HG02571 (cell line): Measurements from ENCODE around the gene TRIM8.

Experiments
- ATAC-seq: cut with Tn5 transposase; IDR thresholded peaks from one replicate; pipeline ENCODE4 v1.9.1; 2021; ENCODE audit warnings: mild to moderate bottlenecking, moderate library complexity; ENCODE audit not compliant: unreplicated experiment

TRIM8 gene, protein sequence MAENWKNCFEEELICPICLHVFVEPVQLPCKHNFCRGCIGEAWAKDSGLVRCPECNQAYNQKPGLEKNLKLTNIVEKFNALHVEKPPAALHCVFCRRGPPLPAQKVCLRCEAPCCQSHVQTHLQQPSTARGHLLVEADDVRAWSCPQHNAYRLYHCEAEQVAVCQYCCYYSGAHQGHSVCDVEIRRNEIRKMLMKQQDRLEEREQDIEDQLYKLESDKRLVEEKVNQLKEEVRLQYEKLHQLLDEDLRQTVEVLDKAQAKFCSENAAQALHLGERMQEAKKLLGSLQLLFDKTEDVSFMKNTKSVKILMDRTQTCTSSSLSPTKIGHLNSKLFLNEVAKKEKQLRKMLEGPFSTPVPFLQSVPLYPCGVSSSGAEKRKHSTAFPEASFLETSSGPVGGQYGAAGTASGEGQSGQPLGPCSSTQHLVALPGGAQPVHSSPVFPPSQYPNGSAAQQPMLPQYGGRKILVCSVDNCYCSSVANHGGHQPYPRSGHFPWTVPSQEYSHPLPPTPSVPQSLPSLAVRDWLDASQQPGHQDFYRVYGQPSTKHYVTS

DNA sequence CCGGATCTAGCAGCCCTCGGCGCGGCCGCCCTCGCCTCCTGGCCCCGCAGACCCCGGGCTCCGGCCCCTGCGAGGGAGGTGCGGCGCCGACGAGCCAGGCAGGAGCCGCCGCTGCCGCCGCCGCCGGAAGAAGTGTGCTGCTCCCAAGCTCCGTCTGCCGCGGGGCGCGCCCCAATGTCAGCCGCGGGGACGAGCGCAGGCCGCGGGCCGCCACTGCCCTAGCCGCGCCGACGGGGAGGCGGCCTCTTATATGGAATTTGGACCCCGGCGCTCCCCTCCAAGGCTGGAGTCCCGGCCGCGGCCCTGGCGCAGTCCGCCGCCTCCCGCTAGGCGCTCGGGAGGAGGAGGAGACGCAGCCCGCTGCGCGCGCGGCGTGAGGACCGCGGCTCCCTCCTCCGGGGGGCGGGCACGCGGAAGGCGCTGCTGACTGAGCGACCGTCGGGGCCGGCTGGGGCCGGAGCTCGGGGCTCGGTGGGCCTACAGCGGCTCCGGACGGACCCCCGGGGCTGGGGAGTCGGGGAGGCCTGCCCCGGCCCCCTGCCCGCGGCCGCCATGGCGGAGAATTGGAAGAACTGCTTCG lies at the start of gene TRIM8:
TSS of gene TRIM8 (plus strand) at position 414 of the 580 bp plus-strand sequence. CDS start at position 553, 139 bp downstream.
- no peak for ATAC-seq

DNA sequence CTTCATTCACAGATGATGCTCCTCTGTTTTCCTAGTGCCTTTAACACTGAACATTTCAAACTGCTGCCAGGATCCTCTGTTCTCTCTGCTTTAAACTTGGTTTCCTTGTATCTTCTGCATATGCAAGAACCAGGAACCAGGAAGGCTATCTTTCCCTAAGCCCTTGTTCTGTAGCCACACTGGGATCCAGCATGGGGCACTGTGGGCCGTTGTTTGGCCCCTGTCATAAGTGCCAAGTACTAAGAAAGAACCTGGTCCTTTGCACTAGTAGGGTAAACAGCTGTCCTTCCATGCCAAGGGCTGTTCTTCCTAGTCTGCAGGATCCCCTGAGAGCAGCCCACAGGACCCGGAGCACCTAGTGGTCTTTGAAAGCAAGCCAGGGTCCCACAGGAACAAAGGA lies 49.0 kb upstream of the TRIM8 start:
- ATAC-seq = no peak

DNA sequence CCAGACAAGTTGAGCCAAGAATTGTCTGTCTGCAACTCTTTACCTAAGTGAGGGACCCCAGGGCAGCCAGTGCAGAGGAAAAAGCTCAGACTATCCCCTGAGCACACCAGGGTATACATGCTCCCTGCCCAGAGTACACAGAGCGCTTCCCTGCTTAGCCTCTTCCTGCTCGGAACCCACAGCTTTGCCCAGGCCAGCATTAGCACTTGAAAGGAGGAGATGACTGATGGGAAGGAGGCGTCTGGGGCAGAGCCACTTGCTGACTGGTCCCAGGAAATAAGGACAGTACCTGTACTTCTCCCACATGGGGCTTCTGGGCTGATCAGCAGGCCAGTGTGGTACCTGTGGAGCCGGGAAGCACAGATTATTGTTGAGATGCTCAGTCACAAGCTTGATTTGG lies 48.4 kb upstream of the TRIM8 start:
- ATAC-seq = no peak

DNA sequence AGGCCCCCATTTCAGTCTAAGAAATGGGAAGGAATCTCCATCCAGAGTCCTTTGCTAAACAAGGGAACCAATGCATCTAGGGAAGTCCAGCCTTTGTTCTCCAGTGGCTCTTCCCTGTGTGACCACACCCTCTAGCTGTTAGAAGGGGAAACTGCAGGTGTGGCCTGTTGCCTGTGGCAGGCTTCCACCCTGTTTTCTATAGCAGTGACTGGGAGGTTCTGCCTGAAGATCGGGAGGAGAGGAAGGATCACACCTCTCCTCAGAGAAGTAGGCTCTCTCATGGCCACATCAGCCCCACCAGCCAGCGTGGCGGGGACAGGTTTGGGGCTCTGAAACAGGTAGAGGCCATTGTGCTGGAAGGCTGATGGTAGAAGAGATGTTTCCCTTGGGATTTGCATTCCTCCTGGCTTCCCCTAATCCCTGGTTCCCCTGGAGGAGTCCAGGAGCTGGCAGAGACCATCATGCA lies 47.7 kb upstream of the TRIM8 start:
- ATAC-seq = no peak

DNA sequence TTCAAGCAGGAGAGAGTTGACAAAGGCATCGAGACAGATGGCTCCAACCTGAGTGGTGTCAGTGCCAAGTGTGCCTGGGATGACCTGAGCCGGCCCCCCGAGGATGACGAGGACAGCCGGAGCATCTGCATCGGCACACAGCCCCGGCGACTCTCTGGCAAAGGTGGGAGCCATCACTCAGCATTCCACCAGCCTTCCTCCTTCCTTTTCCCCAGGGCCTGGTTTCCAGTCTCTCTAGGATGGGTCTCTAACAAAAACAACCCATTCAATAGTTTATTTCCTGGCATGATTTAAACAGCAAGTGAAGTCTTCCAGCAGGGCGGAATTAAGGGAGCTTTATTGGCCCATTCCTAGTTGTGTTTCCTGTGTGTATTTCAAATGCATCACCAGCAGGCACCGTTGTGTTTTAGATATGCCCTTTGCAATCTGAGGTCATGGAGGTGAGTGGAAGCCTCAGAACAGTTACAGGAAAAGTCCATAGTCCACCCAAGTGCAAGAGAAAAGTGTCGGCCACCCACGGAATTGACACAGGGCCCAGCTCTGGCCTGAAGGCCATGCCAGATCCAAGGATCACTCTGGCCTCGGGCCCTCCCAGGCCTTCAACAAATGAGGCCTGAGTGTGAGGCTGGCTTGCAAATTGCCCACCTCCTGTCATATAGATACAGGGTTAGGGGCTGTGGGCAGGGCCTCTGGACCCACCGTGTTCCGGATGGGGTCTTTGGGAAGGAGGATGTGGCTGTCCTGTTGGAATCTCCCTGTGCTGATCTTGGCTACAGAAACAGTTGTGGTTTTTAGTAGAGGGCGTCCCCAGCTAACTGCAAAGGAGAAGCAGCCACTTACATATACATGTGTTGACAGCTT lies 46.9 kb upstream of the TRIM8 start:
- no peak for ATAC-seq

DNA sequence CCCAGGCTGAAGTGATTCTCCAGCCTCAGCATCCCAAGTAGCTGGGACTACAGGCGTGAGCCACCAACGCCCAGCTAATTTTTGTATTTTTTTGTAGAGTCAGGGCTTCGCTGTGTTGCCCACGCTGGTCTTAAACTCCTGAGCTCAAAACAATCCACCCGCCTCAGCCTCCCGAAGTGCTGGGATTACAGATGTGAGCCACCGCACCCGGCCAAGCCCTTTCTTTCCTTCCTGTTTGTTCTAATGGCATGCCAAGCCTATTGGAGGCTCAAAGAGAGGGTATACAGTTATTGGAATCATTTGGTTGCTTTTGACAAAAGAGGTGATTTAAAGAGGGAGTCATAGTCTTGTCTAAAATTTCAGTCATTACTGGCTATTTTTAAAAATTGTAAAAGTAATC lies 46.0 kb upstream of the TRIM8 start:
- ATAC-seq = no peak

DNA sequence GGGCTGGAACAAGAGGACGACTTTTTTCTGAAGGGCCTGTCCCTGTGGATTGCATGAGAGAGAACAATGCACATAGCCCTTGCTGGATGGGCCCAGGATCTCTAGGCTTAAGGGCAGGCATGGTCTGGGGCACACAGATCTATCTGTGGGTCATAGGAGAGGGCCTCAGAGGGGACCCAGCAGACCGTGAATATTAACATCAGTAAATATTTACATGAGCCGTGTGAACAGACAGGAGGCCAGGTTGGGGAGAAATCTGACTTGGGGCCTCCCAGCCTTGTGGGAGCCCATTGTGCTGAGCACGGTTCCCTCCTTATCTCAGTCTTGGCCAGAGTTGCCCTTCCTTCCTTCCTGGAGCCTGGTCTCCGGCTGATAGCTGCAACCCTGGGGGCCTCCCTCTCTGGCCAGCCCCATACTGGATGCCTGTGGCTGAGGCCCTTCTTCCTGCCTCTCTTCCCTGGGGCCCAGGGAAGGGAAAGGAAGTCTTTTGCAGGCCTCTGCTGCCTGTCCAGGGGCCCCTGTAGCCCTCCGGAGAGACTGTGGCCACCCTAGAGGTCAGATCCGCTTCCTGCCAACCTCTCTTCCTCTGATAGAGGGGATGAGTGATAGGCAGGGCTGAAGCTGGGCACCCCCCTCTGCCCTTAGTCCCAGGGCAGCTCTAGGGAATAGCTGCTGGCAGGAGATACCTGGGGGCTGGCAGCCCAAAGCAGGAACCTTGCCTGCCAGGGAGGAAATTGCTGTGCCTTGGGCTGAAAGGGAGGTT lies 44.5 kb upstream of the TRIM8 start:
- ATAC-seq = no peak

DNA sequence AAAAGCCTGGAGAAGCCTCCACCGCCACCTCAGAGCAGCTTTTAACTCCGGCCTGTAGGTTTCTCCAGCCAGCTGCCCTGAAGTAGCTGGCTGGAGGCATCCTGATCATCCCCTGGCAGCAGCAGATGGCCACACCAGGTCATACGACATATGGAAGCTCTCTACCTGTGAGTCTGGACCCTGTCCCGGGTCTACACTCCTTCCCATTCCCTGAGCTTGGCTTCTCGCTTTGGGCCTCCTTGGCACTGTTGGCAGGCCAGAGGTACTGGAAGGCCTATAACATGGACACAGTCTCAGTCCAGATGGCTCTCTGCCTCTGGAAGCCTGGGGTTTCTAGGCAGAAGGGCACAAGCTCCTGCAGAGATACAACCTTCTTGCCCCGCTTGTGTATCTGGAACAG lies 43.5 kb upstream of the TRIM8 start:
- ATAC-seq = no peak

DNA sequence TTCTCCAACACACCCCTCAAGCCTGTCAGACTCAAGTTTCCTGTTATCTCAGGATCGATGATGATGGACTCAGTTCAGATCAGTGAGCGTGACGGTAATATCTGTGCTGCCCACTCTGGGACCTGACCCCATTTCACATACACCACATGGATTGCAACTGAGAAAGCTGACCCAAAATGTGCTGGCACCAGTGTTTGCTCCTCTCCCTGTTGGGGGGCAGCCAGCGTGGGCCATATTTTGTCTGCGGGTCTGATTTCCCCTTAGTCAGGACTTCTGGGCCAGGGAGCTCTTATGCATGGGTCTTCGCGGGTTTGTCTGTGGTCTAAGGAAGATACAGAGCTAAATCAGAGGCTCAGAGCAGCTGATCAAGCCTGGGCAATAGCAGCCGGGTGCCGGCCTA lies 42.6 kb upstream of the TRIM8 start:
- no peak for ATAC-seq

DNA sequence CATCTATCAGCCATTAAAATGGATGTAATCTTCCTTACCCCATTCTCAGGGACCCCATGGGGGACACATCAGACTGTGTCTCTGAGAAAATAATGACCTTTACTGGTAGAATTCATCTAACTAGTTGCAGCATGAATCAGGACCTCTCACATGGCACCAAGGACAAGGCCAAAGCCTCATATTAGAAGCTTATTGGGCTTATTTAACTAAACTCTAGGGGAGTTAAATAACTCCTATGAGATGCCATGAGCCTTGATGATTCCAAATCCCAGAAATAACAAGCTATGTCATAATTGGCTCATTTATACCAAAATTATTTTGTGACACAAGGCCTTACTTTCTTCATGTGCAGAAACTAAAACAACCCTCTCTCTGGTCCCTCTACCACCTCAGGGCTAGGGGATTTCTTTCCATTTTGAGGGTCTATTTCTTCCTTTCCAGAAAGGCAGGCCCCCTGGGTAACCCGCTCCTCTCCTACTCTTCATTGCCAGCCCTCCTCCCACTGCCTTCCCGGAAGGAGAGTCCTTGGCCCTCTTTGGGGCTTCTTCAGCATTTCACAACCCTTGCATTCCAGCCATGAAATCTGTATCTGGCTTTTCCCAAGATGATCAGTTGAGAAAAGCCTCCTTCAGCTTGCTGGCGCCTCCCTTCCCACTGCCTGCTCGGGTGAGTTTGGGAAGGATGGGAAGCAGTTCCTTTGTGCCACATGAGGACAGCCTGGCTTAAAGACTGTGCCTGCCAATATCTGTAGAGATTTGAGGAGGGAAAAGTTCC lies 41.8 kb upstream of the TRIM8 start:
- ATAC-seq = no peak

DNA sequence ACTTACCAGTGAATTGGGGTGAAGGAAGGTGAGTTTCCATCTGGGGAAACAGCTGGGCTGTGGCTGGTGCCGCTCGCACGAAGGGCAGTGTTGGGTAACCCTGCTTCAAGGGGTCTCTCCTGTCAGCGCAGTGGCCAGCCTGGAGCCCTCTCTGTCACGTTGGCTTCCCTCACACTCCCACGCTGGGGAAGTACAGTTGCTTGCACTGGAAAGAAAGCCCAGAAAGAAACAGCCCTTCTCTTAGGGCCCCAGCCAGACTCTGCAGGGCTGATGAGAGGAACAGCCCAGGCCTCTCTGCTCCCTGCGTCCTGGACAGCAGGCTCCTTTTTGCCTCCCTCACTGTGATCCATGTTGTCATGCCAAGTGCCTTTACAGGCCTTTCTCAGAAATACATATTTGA lies 40.3 kb upstream of the TRIM8 start:
- no peak for ATAC-seq

DNA sequence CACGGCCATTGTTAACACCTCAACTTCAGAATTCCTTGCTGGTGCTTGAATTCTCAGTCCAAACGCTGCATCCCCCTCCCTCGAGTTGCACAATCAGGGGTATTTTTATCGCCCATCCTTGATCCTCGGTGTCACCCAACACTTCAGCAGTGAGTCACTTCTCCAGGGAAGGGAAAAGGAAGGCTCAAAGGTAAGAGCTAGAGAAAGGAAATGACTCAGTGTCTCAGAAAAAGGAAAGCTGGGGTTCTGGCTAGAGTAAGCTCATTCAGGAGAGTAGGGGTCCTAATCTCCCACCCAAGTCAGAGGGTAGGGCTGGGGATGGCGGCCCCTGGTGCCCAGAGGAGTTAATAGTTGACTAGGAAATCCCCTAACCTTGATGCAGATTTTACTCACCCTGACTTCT lies 39.8 kb upstream of the TRIM8 start:
- ATAC-seq = no peak

DNA sequence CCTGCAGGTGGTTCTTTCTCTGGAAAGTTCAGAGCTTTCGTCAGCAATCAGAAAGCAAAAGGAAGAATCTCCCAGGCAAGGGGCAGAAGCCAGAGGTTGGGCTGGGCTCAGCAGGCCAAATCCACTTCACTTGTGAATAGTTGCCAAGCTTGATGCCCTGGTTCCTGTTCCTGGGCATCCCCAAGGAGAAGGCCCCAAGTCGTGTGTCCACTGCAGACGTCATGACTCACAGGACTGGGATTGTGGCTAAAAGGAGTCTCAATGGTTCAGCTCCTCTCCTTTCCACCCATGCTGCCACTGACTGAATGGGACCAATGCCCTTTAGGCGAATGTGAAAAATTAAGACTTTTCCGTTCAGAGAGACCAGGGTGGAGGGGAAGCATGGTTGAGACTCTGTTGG lies 38.6 kb upstream of the TRIM8 start:
- ATAC-seq = no peak

DNA sequence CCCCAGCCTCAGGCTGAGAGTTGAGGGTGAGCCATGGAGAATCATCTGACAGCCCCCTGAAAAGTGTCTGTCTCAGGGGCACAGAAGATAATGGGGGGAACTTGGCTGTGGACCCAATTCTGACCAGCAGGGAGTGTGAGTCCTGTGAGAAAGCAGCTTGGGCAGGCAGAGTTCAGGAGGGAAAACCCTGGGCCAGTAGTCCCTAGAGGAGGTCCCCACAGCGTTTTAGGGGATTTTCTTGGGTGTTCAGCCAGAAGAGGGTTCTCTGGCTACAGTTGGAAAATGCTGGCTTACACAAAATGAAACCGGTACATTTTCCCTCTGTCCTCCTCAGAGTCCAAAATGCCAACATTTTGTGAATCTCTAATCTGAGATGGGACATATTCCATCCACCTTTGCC lies 35.8 kb upstream of the TRIM8 start:
- ATAC-seq = no peak

DNA sequence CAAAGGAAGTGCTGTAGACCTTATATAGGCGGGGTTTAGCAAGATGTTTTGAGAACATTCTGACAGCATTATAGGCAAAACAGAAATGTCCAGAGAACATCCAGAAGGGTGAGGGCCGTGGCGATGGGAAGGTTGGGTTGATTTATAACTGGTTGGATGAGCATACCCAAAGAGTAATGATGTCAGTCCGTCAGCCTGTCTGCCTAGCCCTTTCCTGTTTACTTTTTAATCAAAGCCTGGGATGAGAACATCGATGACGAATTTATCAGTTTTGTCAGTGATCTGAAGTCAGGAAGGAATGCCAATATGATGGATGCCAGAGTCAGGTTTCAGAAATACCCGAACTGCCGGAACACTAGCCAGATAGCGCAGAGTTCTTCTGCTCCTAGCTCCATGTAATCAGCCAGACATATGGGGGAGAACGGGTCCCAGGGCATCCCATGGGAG lies 33.8 kb upstream of the TRIM8 start:
- no peak for ATAC-seq

DNA sequence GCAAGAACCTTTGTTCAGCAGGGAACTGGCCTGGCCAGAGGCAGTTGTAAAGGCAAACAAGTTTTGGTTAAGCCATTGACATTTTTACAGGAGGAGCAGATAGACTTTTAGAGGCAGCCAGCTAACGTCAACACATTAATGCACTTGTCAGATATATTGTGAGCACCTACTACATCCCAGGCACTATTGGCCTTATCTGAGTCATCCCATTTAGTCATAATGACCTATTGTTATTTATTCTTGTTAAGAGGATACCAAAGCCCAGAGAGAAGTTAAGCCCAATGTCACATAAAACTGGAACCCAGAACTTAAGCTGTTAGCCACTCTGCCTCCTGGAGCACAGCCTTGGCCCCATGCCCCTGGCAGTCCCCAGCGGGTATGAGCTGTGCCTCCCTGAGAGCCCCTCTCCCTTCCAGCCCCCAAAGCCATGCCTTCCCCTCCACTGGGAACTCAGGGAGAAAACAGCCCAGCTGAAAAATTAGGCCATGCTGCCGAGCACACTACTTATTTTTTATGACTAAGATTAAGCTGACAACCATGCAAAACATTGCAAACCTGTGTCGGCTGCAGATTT lies 32.7 kb upstream of the TRIM8 start:
- no peak for ATAC-seq

DNA sequence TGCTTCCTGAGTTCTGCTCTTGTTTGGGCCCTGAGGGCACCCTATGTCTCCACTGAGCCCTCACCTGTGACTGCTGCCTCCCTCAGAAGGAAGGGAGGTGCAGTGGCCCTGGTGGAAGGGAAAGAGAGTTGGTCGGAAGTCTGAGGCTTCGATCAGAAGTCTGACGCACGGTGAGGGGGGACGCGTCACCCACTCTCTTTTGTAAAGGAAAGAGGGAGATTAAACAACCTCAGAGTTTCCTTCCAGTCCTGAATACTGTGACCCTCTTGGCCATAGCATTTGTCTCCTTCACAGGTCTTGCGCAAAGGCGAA lies 31.4 kb upstream of the TRIM8 start:
- no peak for ATAC-seq

DNA sequence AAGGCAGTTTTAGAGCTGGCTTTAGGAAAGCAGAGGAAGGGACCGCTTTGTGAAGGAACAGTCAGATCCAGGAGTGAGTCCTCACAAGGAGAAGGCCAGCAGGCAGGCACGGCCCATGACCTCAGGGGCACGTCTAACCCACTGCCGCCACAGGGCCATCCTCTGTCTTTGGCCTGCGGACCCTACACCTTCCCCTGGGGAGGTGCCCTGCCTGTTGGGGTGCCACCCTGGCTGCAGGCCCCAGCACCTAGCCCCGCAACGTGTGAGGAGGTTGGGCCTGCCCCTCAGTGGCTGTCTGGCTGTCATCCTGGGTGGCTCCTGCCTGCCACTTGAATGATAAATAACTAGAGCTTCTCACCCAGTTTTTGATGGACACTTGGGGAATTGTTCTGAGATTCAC lies 31.0 kb upstream of the TRIM8 start:
- ATAC-seq = no peak

DNA sequence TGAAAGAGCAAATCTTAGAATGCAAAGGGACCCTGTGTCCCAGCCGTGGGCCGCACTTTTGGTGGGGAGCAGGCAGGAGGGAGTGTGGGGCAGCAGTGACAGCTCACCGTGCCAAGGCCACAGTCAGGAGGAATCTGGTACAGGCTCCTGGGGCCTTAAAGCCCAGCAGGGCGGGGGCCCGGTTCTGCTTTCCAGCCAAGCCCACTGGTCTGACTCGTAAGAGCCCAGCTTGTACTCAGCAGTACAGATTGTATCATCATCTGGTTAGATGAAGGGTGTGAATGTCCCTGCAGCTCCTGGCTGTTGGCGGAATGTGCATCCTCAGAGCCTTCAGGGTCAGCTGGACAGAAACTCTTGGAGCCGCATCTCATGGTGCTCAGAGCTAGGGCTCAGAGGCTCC lies 30.5 kb upstream of the TRIM8 start:
- ATAC-seq = no peak

DNA sequence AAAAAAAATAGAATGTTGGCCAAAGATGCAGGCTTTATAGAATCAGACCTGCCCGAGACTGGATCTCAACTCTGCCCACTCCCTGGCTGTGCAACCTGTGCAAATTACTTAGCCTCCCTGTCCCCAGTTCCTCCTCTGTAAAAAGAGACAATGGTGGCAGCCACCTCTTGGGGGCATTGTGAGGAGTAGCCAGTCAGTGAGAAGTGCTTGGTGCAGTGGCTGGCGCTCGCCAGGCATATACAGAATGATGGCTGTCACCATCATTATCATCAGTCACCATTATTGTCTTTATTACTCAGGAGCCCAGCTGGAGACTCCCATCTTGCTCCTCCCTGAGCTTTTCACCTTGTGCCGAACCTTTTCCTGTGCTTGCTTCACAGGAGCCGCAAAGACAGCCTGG lies 29.4 kb upstream of the TRIM8 start:
- no peak for ATAC-seq
